Lung microvascular endothelial cell (primary cell): Measurements from ENCODE around the gene SAMD4A. TPM values are rescaled to one million over a fixed set of nuclear protein-coding genes. Genes with fewer than 3 reads are reported as not detected.
A peak's percentile ranks its signal among the peaks of the same experiment; 100 is the strongest.

Experiments
- DNase-seq, 2 donors: peaks; one replicate each; pipeline versions ENCODE4 v3.0.0 to v3.0.0-alpha.2; 2010; ENCODE audit warnings: low read depth in 2 of 2
- total RNA-seq: library from RNA; depleted of rRNA; stranded (reverse); fragments of >200 nt; gene quantifications from 2 replicates; pipeline ENCODE4 v1.2.1, GENCODE V29; 2014

Gene SAMD4A
- total RNA-seq, 1 donor from 2014 or later: 43.5 TPM

- peak in 1 of 2 donors; percentile 49 for DNase-seq
Measured at GRCh38 chr14:54818201-54819133, 251.5 kb downstream of the SAMD4A start.

GRCh38 chr14:54822685-54823084 is 255.8 kb downstream of the SAMD4A start:
- no peak for DNase-seq

DNA sequence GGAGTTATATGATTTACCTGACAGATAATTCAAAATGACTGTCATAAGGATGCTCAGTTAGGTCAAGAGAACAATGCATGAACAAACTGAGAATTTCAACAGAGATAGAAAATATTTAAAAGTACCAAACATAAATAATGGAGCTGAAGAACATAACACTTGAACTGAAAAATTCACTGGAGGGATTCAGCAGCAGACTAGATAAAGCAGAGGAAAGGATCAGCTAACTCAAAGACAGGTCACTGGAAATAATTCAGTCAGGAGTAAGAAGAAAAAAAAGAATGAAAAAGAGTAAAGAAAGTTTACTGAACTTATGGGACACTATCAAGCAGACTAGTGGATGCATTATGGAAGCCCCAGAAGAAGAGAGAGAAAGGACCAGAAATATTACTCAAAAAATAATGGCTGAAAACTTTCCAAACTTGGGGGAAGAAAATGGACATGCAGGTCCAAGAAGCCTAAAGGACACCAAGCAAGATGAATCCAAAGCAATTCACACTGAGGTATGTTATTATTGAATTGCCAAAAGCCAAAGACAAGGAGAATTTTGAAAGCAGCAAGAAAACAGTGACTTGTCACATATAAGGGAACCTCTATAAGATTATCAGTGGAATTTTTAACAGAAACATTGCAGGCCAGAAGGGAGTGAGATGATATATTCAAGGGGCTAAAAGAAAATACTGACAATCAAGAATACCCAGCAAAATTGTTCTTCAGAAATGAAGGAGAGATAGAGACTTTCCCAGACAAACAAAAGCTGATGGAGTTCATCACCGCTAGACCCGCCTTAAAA is 257.0 kb downstream of the SAMD4A start:
- DNase-seq: no peak

- DNase-seq: no peak
Measured at GRCh38 chr14:54828037-54828436, 261.1 kb downstream of the SAMD4A start.

- DNase-seq: no peak
Measured at GRCh38 chr14:54829486-54830224, 262.7 kb downstream of the SAMD4A start.

- DNase-seq: no peak
Measured at GRCh38 chr14:54830650-54831049, 263.7 kb downstream of the SAMD4A start.

DNA sequence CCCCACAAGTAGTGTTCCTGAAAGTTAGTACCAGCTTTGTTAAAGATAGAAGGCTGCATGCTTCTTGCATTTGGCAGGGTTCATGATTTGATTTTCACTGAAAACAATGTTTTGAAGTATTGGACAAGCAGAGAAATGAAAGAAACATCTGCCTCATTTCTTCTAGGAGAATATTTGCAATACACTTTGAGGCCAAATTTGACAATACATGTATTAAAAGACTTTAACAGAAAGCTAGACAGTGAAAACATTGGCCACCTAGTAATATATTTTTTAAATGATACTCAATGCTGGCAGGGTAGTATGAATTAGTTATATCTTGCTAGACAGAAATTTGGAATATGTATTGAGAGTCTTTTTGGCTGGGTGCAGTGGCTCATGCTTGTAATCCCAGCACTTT is 267.2 kb downstream of the SAMD4A start:
- no peak for DNase-seq

DNA sequence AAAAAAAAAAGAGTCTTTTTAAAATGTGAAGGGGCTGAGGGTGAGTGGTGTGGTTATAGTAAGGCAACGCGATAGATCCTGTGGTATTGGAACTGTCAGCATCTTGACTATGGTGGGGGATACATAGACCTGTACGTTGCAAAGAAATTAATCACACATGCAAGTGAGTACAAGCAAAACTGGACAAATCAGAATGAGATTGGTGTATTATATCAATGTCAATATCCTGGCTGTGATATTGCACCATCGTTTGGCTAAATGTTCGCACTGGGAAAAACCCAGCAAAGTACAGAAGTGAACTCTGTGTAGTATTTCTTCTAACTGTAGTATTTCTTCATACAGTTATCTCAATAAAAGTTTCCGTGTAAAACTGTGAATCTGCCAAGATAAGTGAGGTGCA is 267.8 kb downstream of the SAMD4A start:
- DNase-seq: no peak

- DNase-seq: no peak
Measured at GRCh38 chr14:54836231-54836630, 269.3 kb downstream of the SAMD4A start.

DNA sequence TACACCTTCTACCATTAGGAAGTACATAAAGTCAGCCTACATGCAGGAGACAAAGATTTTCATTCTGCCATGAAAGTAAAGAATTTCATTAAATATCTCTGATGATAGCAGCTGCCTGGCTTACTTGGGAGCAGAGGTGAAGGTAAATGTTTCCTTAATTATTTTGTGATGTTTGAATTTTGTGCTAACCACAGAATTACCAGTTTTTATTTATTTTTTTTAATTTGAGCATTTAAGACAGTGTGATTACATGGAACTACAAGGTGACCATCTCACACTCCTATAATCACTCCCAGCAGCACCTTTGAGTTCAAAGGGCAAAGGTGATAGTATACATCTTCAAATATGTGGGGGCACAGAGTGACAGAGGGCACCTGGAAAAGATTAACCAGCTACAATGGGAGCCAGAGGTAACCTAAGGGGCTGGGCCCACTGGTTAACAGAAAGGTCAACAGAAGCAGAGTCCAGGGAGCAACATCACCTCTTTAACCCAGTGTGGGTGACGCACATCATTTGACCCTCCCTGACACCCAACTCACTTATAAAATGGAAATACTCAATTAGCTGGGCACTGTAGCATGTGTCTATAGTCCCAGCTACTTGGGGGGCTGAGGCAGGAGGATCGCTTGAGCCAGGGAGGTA is 270.7 kb downstream of the SAMD4A start:
- DNase-seq: no peak

- DNase-seq: no peak
Measured at GRCh38 chr14:54838931-54839512, 272.1 kb downstream of the SAMD4A start.

DNA sequence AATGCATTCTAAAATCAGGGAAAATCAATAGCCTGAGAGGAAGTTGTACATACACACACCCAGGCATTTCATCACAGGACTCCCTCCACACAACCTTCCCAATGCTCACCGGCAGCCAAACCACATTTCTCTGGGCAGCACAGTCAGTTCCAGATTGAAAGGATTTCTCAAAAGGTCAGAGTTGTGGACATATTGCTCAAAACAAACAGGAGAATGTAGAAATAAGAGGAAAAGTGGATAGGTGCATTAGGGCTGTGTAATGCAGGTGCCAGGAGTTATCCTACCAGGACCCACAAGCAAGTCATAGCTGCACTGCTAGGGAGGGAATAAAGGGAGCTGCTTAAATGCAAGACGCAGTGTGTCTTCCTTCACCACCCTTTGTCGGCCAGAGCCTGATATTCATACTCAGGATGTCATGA is 272.8 kb downstream of the SAMD4A start:
- DNase-seq: no peak

GRCh38 chr14:54840336-54840735 is 273.4 kb downstream of the SAMD4A start:
- DNase-seq: no peak

- DNase-seq: no peak
Measured at GRCh38 chr14:54840798-54841197, 273.9 kb downstream of the SAMD4A start.

Other genes starting within 250 kb of the SAMD4A start
- 10.1 and 28.5 TPM in 2 replicates for gene CDKN3, start 170.1 kb upstream of the SAMD4A start, total RNA-seq
- gene CNIH1, start 125.8 kb upstream of the SAMD4A start, total RNA-seq: 39.9 and 61.9 TPM in 2 replicates
- 68.9 and 82.3 TPM in 2 replicates for gene GMFB, start 78.1 kb upstream of the SAMD4A start, total RNA-seq
- gene CGRRF1, start 57.2 kb upstream of the SAMD4A start, total RNA-seq: 10.0 and 13.7 TPM in 2 replicates